ENCODE measurements around the gene IPO9. TPM values are rescaled to one million over a fixed set of nuclear protein-coding genes. Genes with fewer than 3 reads are reported as not detected.

IPO9 gene
- total and polyA plus RNA-seq, 2 of the 4 experiments (the other 2 are of a cell fraction), result 14.0 to 23.4 TPM

DNA sequence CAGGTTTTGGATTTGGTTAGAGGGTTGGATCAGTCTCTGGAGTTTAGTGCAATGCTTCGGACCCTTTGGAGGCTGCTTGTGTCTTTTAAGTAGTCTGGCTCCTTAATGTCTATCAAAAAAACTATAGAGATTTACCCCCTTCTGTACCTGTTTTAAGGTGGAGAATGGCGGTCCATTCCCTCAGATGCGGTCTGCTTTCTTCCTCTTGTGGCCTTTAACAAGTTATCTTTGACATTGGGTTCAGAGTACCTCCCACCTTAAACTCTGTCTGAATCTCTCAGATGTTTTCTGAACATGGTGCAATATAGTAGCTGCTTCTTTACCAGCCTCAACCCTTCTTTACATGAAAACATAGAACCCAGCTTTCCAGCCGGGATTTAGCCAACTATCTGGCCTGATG is 2.4 kb downstream of the IPO9 start:
- no peak overlapping the region for H2AK5ac ChIP-seq (ENCODE audit: low read depth, low read length)
- no peak overlapping the region for H2AK9ac ChIP-seq (replicated peaks; ENCODE audit: low read depth, low read length, poor library complexity)
- ChIA-PET CTCF (no interaction called here), POLR2A (ENCODE audit: unreplicated experiment) (no interaction called here)
- in situ Hi-C loops (cut with MboI; ENCODE audit: low sequenced_read_pairs), result no loop called here
- H3K4me1 ChIP-seq (ENCODE audit: control insufficient read depth, insufficient read depth, low read length), result peaks cover 3% of the 10 kb centered on the region
- no peak overlapping the region for H2BK20ac ChIP-seq (ENCODE audit: low read depth, low read length)
- dilution Hi-C loops (cut with HindIII; ENCODE audit: low sequenced_read_pairs, unreplicated experiment), result no loop called here
- WGBS, 2 experiments (ENCODE audit: extremely low coverage in 2 of 2, insufficient read length in 1 of 2), result no CpG with 5 or more reads among the region's 4 CpGs
- H3K9ac ChIP-seq (ENCODE audit: low read depth, low read length), result no peak overlapping the region
- peaks cover 2% of the 10 kb centered on the region; the same call in 1 of the 2 replicates for H3K36me3 ChIP-seq (ENCODE audit: control insufficient read depth, insufficient read depth, low read length)
- H2BK5ac ChIP-seq (ENCODE audit: low read depth, low read length, poor library complexity, severe bottlenecking), result no peak overlapping the region
- no peak overlapping the region for H4K5ac ChIP-seq (ENCODE audit: low read depth, low read length)
- H3K9me1 ChIP-seq (ENCODE audit: insufficient read depth, low read length), result 0 out of 2 replicates have a peak, but pooled peaks cover 3% of the 10 kb centered on the region
- BruUV-seq (replicated peaks), result no TSS peak
- no peak overlapping the region for H3K27ac ChIP-seq (ENCODE audit: insufficient read depth, low read length)
- intact Hi-C loops (cut with micrococcal nuclease), result no loop called here
- no peak overlapping the region for H2BK15ac ChIP-seq (ENCODE audit: low read depth, low read length)
- H3K23ac ChIP-seq (ENCODE audit: low read depth, low read length), result no peak overlapping the region
- H2BK120ac ChIP-seq (ENCODE audit: low read depth, low read length), result no peak overlapping the region
- H3K27me3 ChIP-seq (ENCODE audit: control insufficient read depth, insufficient read depth, low read length), result no peaks in the 10 kb centered on the region
- H3K4ac ChIP-seq (ENCODE audit: low read depth, low read length), result no peak overlapping the region
- H4K20me1 ChIP-seq (ENCODE audit: insufficient read depth, low read length), result peaks cover 38% of the 10 kb centered on the region
- H4K91ac ChIP-seq (ENCODE audit: insufficient read depth, low read depth, low read length), result no peak overlapping the region
- no peak overlapping the region for H3K4me2 ChIP-seq (ENCODE audit: low read depth, low read length)
- no peak overlapping the region for H3K14ac ChIP-seq (replicated peaks; ENCODE audit: low read depth, low read length)
- ATAC-seq (ENCODE audit: low read depth) (no peak), DNase-seq (no peak)
- H3K9me3 ChIP-seq (ENCODE audit: control insufficient read depth, insufficient read depth, low read length), result no peaks in the 10 kb centered on the region
- H3K79me1 ChIP-seq (ENCODE audit: low read depth in 1 of 2, low read length in 2 of 2), result peaks cover 7 to 59% of the 10 kb centered on the region in 2 experiments
- H3K56ac ChIP-seq (ENCODE audit: extremely low read depth, insufficient read depth, low read length), result no peak overlapping the region
- H3K4me3 ChIP-seq (ENCODE audit: insufficient read depth, low read depth, low read length), result no peak overlapping the region
- TF ChIP-seq RCOR1 (IDR thresholded peaks at IDR 0.05; ENCODE audit: insufficient replicate concordance, low read length) (no peak), BHLHE40 (IDR thresholded peaks at IDR 0.05; ENCODE audit: low read depth, low read length) (no peak), RAD21 (IDR thresholded peaks at IDR 0.05; ENCODE audit: low read length) (no peak), MXI1 (IDR thresholded peaks at IDR 0.05; ENCODE audit: borderline replicate concordance, low read depth, low read length) (no peak), CHD1 (IDR thresholded peaks at IDR 0.05; ENCODE audit: low read depth, low read length) (no peak), POLR2A (IDR thresholded peaks at IDR 0.05; ENCODE audit: low read depth, low read length) (no peak), RFX5 (IDR thresholded peaks at IDR 0.05; ENCODE audit: low read depth, low read length) (no peak), MAZ (IDR thresholded peaks at IDR 0.05; ENCODE audit: borderline replicate concordance, low read depth, low read length) (no peak), NFE2L2 (IDR thresholded peaks at IDR 0.05; ENCODE audit: low read depth, low read length) (no peak), CEBPB (IDR thresholded peaks at IDR 0.05; ENCODE audit: low read depth, low read length) (no peak), FOS (IDR thresholded peaks at IDR 0.05; ENCODE audit: low read depth, low read length) (no peak)
- TF ChIP-seq, protein P1, sequence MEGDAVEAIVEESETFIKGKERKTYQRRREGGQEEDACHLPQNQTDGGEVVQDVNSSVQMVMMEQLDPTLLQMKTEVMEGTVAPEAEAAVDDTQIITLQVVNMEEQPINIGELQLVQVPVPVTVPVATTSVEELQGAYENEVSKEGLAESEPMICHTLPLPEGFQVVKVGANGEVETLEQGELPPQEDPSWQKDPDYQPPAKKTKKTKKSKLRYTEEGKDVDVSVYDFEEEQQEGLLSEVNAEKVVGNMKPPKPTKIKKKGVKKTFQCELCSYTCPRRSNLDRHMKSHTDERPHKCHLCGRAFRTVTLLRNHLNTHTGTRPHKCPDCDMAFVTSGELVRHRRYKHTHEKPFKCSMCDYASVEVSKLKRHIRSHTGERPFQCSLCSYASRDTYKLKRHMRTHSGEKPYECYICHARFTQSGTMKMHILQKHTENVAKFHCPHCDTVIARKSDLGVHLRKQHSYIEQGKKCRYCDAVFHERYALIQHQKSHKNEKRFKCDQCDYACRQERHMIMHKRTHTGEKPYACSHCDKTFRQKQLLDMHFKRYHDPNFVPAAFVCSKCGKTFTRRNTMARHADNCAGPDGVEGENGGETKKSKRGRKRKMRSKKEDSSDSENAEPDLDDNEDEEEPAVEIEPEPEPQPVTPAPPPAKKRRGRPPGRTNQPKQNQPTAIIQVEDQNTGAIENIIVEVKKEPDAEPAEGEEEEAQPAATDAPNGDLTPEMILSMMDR (conservative IDR thresholded peaks at IDR 0.05; ENCODE audit: low read depth, low read length), result no peak
- TF ChIP-seq, protein P2, sequence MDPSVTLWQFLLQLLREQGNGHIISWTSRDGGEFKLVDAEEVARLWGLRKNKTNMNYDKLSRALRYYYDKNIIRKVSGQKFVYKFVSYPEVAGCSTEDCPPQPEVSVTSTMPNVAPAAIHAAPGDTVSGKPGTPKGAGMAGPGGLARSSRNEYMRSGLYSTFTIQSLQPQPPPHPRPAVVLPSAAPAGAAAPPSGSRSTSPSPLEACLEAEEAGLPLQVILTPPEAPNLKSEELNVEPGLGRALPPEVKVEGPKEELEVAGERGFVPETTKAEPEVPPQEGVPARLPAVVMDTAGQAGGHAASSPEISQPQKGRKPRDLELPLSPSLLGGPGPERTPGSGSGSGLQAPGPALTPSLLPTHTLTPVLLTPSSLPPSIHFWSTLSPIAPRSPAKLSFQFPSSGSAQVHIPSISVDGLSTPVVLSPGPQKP (IDR thresholded peaks at IDR 0.05; ENCODE audit: borderline replicate concordance, low read depth, low read length), result no peak
- TF ChIP-seq, protein P3, sequence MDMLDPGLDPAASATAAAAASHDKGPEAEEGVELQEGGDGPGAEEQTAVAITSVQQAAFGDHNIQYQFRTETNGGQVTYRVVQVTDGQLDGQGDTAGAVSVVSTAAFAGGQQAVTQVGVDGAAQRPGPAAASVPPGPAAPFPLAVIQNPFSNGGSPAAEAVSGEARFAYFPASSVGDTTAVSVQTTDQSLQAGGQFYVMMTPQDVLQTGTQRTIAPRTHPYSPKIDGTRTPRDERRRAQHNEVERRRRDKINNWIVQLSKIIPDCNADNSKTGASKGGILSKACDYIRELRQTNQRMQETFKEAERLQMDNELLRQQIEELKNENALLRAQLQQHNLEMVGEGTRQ (IDR thresholded peaks at IDR 0.05; ENCODE audit: low read depth, low read length), result no peak
- H3K18ac ChIP-seq (ENCODE audit: low read depth, low read length), result no peak overlapping the region
- H2AFZ ChIP-seq (replicated peaks; ENCODE audit: low read length, poor library complexity), result no peak overlapping the region
- H4K8ac ChIP-seq (ENCODE audit: low read depth in 2 of 2, low read length in 2 of 2), result no peak overlapping the region
